ENCODE data around the gene KIF9.
"Not testable (repeated sequence)": the region's sequence is repeated elsewhere in the genome, so short reads cannot be mapped to it uniquely, and the experiment has no call there.

DNA sequence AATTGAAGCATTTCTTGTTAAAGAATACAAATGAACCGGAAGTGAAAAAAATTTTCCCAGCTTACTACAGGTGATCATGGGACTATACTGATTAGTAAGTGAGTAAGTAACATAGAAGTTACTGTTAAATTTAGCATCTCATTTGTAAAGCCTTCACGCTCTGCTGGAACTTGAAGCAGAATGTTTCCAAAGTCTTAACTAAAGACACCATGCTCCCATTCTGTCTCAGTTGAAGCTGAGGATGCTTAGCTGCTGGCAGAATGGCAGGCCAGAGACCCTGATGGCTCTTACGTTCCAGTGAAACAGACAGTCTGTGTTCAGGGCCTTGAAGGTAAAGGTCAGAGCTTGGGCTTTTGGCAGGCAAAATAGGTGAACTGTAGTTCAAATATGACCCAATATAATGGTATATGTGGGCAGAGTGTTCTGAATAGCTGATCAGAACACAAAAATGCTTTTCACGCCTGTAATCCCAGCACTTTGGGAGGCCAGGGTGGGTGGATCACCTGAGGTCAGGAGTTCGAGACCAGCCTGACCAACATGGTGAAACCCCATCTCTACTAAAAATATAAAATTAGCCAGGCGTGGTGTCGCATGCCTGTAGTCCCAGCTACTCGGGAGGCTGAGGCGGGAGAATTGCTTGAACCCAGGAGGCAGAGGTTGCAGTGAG, 9.3 kb upstream of the KIF9 start:
- TF ChIP-seq, protein P1, sequence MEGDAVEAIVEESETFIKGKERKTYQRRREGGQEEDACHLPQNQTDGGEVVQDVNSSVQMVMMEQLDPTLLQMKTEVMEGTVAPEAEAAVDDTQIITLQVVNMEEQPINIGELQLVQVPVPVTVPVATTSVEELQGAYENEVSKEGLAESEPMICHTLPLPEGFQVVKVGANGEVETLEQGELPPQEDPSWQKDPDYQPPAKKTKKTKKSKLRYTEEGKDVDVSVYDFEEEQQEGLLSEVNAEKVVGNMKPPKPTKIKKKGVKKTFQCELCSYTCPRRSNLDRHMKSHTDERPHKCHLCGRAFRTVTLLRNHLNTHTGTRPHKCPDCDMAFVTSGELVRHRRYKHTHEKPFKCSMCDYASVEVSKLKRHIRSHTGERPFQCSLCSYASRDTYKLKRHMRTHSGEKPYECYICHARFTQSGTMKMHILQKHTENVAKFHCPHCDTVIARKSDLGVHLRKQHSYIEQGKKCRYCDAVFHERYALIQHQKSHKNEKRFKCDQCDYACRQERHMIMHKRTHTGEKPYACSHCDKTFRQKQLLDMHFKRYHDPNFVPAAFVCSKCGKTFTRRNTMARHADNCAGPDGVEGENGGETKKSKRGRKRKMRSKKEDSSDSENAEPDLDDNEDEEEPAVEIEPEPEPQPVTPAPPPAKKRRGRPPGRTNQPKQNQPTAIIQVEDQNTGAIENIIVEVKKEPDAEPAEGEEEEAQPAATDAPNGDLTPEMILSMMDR (IDR thresholded peaks at IDR 0.05) = not testable (repeated sequence)
- TF ChIP-seq POLR2AphosphoS5 (IDR thresholded peaks at IDR 0.05; ENCODE audit: insufficient read depth in 1 of 2, low read depth in 1 of 2) = not testable (repeated sequence)

Measured in vagina (tissue), 2 donors.